Measurements from ENCODE around the gene SCARB1. TPM values are rescaled to one million over a fixed set of nuclear protein-coding genes. Genes with fewer than 3 reads are reported as not detected.

Gene SCARB1
- total RNA-seq, 1 donor from 2014 or later: 25.1 TPM

GRCh38 chr12:124909831-124910560, 46.3 kb upstream of the SCARB1 start:
- H3K27ac Mint-ChIP-seq (ENCODE audit: unreplicated experiment): no peak overlapping the region
- TF ChIP-seq CTCF (IDR thresholded peaks at IDR 0.05; ENCODE audit: partially characterized antibody, unreplicated experiment): no peak
- H3K4me3 Mint-ChIP-seq (ENCODE audit: unreplicated experiment): peak overlapping the region; percentile 73
- H3K4me1 Mint-ChIP-seq (ENCODE audit: low read depth, unreplicated experiment): peaks cover 22% of the 10 kb centered on the region
- H3K9me3 Mint-ChIP-seq (ENCODE audit: unreplicated experiment): peaks cover 18% of the 10 kb centered on the region
- H3K27me3 Mint-ChIP-seq (ENCODE audit: unreplicated experiment): peaks cover 23% of the 10 kb centered on the region
- H3K36me3 Mint-ChIP-seq (ENCODE audit: unreplicated experiment): peaks cover 16% of the 10 kb centered on the region
- no peak for DNase-seq

DNA sequence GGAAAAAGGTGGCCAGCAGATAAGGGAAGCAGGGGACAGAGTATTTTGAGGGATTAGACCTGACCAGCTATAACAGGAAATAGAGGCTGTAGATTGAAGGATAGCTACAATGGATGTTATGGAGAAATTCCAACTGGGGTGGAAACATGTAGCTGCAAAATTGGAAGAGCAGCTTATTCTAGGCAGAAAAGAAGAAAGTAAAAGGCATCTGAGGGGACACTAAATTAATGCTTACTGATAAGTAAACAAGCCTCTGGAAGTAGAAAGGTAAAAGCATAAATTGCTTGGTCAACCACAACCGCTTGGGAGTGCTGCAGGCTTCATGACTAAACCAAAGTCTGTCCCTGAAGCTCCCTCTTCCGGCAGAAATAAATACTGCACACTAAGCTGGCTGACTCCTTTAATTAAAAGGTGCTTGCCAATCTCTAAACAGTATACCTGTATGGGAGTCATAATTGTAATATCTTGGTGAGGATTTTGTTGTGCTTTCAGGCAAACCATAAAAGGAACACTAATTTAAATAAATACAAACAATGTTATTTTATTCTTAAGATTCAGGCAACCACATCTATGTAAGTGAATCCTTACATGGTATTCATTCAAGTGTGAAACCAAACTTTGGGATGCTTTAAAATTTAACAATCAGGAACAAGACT, 43.1 kb upstream of the SCARB1 start:
- no peaks in the 10 kb centered on the region for H3K36me3 Mint-ChIP-seq (ENCODE audit: unreplicated experiment)
- no peak overlapping the region for H3K27ac Mint-ChIP-seq (ENCODE audit: unreplicated experiment)
- no peak overlapping the region for H3K4me3 Mint-ChIP-seq (ENCODE audit: unreplicated experiment)
- peak; percentile 83 for DNase-seq
- peaks cover 3% of the 10 kb centered on the region for H3K9me3 Mint-ChIP-seq (ENCODE audit: unreplicated experiment)
- H3K27me3 Mint-ChIP-seq (ENCODE audit: unreplicated experiment): peaks cover 5% of the 10 kb centered on the region
- H3K4me1 Mint-ChIP-seq (ENCODE audit: low read depth, unreplicated experiment): peaks cover 18% of the 10 kb centered on the region
- peak; percentile 95 for TF ChIP-seq CTCF (IDR thresholded peaks at IDR 0.05; ENCODE audit: partially characterized antibody, unreplicated experiment)

DNA sequence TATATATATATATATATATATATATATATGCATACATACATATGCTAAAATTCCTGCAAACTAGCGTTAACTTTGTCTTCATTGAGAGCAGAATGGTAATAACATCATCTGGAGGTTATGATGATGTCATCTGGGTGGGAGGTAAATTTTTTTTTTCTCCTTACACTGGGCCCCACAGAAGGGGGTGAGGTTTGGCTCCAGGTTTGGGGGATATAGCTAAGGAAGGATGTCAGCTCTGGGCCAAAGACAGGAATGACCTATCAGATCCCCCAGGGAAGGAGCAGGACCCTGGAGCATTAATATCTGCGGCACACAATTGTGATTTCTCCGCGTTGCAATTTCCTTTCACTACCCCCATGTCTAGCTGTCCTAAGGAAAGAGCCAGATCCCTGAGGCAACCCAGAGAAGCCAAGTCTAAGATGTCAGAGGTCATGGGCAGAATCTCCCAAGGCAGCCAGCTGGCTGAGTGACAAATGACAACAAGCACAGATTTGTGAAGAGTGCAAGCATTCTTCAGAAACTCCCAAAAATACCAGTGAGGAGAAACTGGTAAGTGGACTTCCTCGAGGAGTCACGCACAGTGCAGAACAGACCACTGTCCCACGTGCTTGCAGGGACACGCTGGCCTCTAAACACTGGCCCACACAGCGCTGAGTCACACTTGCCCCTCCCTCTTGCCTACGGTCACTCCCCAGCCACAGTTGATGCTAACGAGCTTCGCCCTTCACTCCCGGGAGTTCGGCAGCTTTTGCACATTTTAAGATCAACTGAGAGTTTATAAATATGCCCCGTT, 40.8 kb upstream of the SCARB1 start:
- Mint-ChIP-seq H3K9me3 (ENCODE audit: unreplicated experiment) (no peaks in the 10 kb centered on the region), H3K4me3 (ENCODE audit: unreplicated experiment) (peak overlapping the region; percentile 16), H3K27ac (ENCODE audit: unreplicated experiment) (peak overlapping the region; percentile 35), H3K4me1 (ENCODE audit: low read depth, unreplicated experiment) (peaks cover 12% of the 10 kb centered on the region), H3K36me3 (ENCODE audit: unreplicated experiment) (no peaks in the 10 kb centered on the region), H3K27me3 (ENCODE audit: unreplicated experiment) (no peaks in the 10 kb centered on the region)
- TF ChIP-seq CTCF (IDR thresholded peaks at IDR 0.05; ENCODE audit: partially characterized antibody, unreplicated experiment): no peak
- DNase-seq: peak; percentile 56

GRCh38 chr12:124902916-124903315, 39.3 kb upstream of the SCARB1 start:
- Mint-ChIP-seq H3K36me3 (ENCODE audit: unreplicated experiment) (no peaks in the 10 kb centered on the region), H3K4me3 (ENCODE audit: unreplicated experiment) (no peak overlapping the region), H3K27me3 (ENCODE audit: unreplicated experiment) (peaks cover 3% of the 10 kb centered on the region), H3K4me1 (ENCODE audit: low read depth, unreplicated experiment) (peaks cover 16% of the 10 kb centered on the region), H3K9me3 (ENCODE audit: unreplicated experiment) (no peaks in the 10 kb centered on the region), H3K27ac (ENCODE audit: unreplicated experiment) (no peak overlapping the region)
- no peak for TF ChIP-seq CTCF (IDR thresholded peaks at IDR 0.05; ENCODE audit: partially characterized antibody, unreplicated experiment)
- no peak for DNase-seq
